GM21390 (cell line): Measurements from ENCODE around the gene NAPA.

ENCODE experiments used
- ATAC-seq: cut with Tn5 transposase; IDR thresholded peaks from one replicate; pipeline ENCODE4 v1.9.1; 2021; ENCODE audit not compliant: unreplicated experiment

The NAPA gene

GRCh38 chr19:47503130-47503825 is 11.6 kb downstream of the NAPA start:
- ATAC-seq: no peak

- no peak for ATAC-seq
Observed at GRCh38 chr19:47499863-47500830, 14.7 kb downstream of the NAPA start.

- ATAC-seq: no peak
Observed at GRCh38 chr19:47499371-47499770, 15.5 kb downstream of the NAPA start.

GRCh38 chr19:47498561-47498960 is 16.3 kb downstream of the NAPA start:
- ATAC-seq: no peak

GRCh38 chr19:47497821-47498520 is 16.9 kb downstream of the NAPA start:
- ATAC-seq: no peak

- no peak for ATAC-seq
Observed at GRCh38 chr19:47497050-47497766, 17.7 kb downstream of the NAPA start.

GRCh38 chr19:47495478-47496372 is 19.1 kb downstream of the NAPA start:
- ATAC-seq: no peak

- no peak for ATAC-seq
Observed at GRCh38 chr19:47494729-47495128, 20.1 kb downstream of the NAPA start.

- ATAC-seq: no peak
Observed at GRCh38 chr19:47494211-47494547, 20.7 kb downstream of the NAPA start.

GRCh38 chr19:47493378-47494210 is 21.3 kb downstream of the NAPA start:
- no peak for ATAC-seq

GRCh38 chr19:47492571-47493377 is 22.1 kb downstream of the NAPA start:
- ATAC-seq: no peak

GRCh38 chr19:47492137-47492533 is 22.7 kb downstream of the NAPA start:
- ATAC-seq: no peak

- ATAC-seq: no peak
Observed at GRCh38 chr19:47491358-47492136, 23.3 kb downstream of the NAPA start.

- no peak for ATAC-seq
Observed at GRCh38 chr19:47490847-47491246, 24.0 kb downstream of the NAPA start.

- ATAC-seq: no peak
Observed at GRCh38 chr19:47490031-47490430, 24.8 kb downstream of the NAPA start.

- no peak for ATAC-seq
Observed at GRCh38 chr19:47489072-47489914, 25.6 kb downstream of the NAPA start.
